Stimulated activated CD4-positive, alpha-beta T cell treated with anti-CD3 and anti-CD28 coated beads, Interleukin-15, amount 100 ng/mL, for 24 hours (primary cell): Measurements from ENCODE around the gene RAP2A.

Experiments used
- DNase-seq: peaks from one replicate; pipeline ENCODE4 v3.0.0-alpha.2; 2020

RAP2A gene

GRCh38 chr13:97498419-97498818, 64.5 kb downstream of the RAP2A start:
- no peak for DNase-seq

GRCh38 chr13:97499181-97499580, 65.2 kb downstream of the RAP2A start:
- DNase-seq = no peak

GRCh38 chr13:97502181-97502580, 68.2 kb downstream of the RAP2A start:
- no peak for DNase-seq

GRCh38 chr13:97502706-97503105, 68.7 kb downstream of the RAP2A start:
- no peak for DNase-seq

- no peak for DNase-seq
Observed at GRCh38 chr13:97505017-97505416, 71.0 kb downstream of the RAP2A start.

- no peak for DNase-seq
Observed at GRCh38 chr13:97506511-97506910, 72.5 kb downstream of the RAP2A start.

- no peak for DNase-seq
Observed at GRCh38 chr13:97512732-97513131, 78.8 kb downstream of the RAP2A start.

GRCh38 chr13:97515643-97516042, 81.7 kb downstream of the RAP2A start:
- DNase-seq = no peak

GRCh38 chr13:97517967-97518366, 84.0 kb downstream of the RAP2A start:
- DNase-seq = no peak
